GM13976 (cell line): ENCODE measurements around the gene STUM.

Experiments used
- DNase-seq: peaks from one replicate; pipeline ENCODE4 v3.0.0; 2012; ENCODE audit warnings: low spot score
- in situ Hi-C: fragments of 300-500 bp; cut with MboI; formaldehyde crosslinking; loops from one replicate; pipeline ENCODE4 v1.12.0; 2022; ENCODE audit warnings: low sequenced_read_pairs, mixed read lengths, inconsistent platforms; ENCODE audit not compliant: unreplicated experiment
- TF ChIP-seq, protein P1 (sequence below): IDR thresholded peaks from 2 replicates; pipeline ENCODE4 v1.5.1; 2012; ENCODE audit warnings: borderline replicate concordance, mild to moderate bottlenecking; ENCODE audit not compliant: insufficient read depth; ENCODE audit errors: extremely low read depth, missing control alignments, control extremely low read depth

Gene STUM

DNA sequence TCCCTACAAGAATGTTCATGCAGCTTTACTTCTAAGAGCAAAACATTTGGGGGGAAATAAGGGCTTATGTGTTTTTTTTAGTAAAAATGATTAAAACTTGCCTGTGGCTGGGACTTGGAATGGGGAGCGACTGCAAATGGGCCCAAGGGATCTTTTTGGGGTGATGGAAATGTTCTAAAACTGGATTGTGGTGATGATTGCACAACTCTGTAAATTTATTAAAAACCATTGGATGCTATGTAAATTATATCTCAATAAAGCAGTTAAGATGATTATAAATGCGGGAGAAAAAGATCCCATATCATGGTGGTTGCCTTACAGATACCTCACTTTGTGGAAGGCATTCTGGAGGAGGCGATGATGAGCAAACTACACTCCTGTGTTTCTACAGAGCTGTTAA lies 30.2 kb upstream of the STUM start:
- TF ChIP-seq, protein P1, sequence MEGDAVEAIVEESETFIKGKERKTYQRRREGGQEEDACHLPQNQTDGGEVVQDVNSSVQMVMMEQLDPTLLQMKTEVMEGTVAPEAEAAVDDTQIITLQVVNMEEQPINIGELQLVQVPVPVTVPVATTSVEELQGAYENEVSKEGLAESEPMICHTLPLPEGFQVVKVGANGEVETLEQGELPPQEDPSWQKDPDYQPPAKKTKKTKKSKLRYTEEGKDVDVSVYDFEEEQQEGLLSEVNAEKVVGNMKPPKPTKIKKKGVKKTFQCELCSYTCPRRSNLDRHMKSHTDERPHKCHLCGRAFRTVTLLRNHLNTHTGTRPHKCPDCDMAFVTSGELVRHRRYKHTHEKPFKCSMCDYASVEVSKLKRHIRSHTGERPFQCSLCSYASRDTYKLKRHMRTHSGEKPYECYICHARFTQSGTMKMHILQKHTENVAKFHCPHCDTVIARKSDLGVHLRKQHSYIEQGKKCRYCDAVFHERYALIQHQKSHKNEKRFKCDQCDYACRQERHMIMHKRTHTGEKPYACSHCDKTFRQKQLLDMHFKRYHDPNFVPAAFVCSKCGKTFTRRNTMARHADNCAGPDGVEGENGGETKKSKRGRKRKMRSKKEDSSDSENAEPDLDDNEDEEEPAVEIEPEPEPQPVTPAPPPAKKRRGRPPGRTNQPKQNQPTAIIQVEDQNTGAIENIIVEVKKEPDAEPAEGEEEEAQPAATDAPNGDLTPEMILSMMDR: no peak
- in situ Hi-C loops: no loop called here
- DNase-seq: no peak

DNA sequence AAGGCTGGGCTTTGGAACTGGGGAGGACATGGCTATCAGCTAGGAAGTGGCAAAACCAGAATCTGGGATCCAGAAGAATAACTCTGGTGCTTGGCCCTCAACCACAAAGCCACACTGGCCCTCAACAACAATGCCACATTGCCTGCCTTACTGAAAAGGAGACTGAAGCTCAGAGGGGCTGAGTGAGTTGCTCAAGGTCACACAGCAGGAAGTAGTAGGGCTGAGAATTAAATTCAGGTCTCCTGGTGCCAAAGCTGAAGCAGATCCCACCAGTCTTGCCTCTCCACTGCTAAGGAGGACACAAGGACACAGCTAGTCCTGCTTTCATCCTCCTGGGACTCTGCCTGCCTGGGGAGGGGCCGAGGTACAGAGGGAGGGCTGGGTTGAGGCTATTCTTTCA lies 29.4 kb upstream of the STUM start:
- TF ChIP-seq, protein P1: no peak
- in situ Hi-C loops: no loop called here

DNA sequence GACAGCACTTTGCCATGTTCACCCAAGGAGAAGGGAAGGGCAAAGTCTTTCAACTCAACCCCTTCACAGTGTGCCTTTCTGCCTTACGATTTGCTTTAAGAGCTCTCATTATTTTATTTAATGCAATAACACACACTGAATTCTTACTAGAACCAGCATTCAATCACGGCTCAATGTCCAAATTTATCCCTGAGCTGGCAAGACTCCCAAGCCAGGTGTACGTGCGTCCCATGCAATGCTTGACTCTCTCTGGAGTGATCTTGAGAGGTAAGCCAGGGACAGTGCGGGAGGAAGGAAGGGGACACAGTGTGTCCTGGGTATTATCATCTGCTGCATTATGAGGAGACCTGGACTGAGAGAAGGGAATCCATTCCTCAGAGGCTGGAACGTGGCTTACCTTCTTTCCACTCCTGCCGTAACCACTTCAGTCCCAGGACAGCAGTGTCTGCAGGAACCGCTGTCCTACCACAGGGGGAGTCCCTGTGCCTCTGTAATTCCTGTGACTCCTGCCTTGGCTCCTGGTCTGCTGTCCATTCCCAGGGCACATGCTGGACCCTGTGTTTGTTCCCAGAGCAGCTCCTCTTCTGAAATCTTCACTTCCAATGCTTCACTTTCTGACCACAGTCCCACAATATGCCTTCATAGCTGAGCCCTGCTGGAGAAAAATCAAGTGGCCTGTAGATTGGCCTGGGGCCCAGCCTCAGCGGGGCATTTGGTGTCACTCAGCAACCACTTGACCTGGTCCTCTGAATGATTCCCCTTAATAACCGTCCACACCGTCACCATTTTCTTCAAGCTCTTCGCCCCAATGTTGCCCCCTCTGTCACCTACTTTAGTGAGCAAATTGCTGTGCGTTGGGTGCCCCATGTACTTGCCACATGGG lies 28.6 kb upstream of the STUM start:
- TF ChIP-seq, protein P1: no peak
- DNase-seq: no peak
- in situ Hi-C loops: no loop called here

More for the DNA sequence above, 29.4 kb upstream of the STUM start:
- DNase-seq: no peak

DNA sequence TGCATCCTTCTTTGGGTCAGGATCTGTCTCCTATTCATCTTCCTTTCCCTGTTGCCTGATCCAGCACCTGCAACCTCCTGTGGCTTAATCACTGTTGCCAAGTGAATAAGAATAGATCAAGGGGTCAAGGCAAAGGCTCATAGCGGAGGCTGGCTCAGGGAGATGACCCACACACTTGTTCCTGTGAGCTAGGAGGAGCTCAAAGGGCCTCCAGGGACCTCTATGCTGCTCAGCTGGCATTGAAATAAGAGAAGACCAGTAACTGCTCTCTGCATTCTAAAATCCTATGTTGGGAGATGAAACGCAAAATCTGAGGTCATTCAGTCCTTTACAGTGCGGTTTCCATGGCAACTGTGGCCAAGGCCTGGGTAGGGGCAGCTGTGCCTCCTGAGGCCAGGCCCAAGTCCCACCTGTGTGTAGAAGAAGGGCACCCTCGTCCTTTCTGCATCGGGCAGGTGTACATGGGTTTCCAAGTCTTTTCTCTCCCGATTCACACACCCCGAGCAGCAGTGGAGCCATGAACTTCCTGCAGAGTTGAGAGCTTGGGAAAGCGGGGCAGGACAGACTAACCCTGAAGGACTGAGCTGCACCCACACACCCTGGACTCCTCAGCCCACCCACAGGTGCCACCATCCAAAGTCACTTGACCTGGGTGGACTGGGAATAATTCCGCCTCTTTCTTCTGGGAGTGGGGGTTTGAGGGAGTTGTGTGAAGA lies 27.8 kb upstream of the STUM start:
- TF ChIP-seq, protein P1: no peak
- DNase-seq: no peak
- in situ Hi-C loops: no loop called here

DNA sequence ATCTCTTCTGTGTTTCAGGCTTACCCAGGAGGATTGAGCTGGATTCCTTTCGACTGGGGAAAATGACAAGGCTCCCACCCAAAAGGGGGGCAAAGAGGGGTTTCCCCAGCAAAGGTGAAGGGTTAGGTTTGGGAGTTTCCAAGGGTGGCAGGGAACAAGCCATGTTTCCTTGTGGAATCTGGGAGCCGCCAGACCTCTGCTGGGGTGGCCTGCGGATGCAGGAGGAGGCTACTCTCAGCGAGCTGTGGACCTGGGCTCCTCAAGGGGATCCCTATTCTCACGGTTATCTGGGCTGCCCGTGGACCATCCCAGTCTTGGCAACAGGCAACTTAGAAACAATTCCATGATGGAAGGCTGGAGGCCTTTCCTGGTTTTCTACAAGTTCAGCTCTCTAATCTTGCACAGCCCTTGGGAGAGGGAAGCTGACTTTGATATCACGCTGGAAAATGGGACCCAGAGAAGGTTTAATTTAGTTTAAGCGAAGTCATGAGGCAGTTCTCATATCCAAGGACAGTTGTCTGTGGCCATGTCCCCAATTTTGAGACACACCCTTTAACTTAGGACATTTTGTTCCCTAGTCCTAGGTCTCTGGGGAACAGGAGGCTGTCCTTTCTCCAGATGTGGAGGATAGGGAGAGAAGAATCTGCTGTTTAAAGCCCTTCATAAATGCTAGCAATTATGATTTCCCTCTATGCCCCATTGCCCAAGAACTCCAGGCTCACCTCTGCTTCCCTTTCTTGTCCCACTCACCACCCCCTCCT lies 24.7 kb upstream of the STUM start:
- DNase-seq: no peak
- in situ Hi-C loops: no loop called here
- TF ChIP-seq, protein P1: no peak

DNA sequence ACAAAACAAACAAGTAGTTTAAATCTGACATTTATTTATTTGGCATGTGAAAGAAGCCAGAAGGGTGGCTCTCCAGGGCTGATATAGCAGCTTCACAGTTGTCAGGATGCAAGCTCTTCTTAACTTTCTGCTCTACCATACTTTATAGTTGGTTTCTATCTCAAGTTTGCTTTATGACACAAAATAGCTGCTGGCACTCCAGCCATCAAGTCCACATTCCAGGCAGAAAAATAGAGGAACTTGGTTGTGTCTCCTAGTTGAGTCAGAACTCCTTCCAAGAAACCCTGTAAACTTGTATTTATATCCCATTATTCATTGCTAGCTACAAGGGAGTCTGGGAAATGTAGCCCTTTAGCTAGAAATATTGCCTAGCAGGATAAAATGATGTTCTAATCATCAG lies 24.0 kb upstream of the STUM start:
- TF ChIP-seq, protein P1: no peak
- DNase-seq: no peak
- in situ Hi-C loops: no loop called here
